ENCODE results near the gene SH3D19.

The SH3D19 gene

GRCh38 chr4:151321586-151321985, 3.8 kb downstream of the SH3D19 start:
- DNase-seq (ENCODE audit: low spot score) = no peak

- DNase-seq (ENCODE audit: low spot score) = no peak
Measured at GRCh38 chr4:151319490-151319889, 5.9 kb downstream of the SH3D19 start.

DNA sequence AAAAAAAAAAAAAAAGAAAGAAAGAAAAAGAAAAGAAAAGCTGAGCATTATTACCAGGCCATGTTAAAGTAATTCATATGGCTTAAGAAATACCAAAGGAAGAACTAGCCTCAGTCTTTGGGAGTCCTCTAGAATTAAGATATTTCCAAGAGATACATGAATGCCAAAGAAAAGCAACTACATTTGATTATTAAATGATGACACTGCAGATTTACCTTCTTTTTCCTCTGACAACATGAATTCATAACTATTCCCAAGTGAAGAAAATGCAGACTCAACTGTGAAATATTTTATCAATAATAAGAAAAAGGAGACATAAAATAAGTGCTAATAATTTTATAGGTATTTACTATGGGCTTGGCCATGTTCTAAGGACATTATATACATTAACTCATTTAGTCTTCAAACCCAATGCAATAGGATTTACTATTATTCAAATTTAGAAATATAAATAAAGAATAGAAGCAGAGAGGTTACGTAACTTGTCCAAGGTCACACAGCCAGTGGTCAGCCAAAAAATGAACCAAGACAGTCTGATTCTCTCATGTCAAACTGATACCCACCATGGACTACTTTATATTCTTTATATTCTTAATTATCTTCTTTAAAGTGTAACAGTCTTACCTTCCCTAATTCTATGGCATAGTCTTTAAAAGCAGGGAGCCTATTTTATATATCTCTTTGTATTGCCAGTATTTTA, 6.9 kb downstream of the SH3D19 start:
- no peak for DNase-seq (ENCODE audit: low spot score)

- DNase-seq (ENCODE audit: low spot score) = no peak
Measured at GRCh38 chr4:151316645-151317044, 8.8 kb downstream of the SH3D19 start.

GRCh38 chr4:151315212-151315886, 10.1 kb downstream of the SH3D19 start:
- DNase-seq (ENCODE audit: low spot score) = no peak

GRCh38 chr4:151314479-151314878, 10.9 kb downstream of the SH3D19 start:
- DNase-seq (ENCODE audit: low spot score) = no peak

- no peak for DNase-seq (ENCODE audit: low spot score)
Measured at GRCh38 chr4:151314010-151314355, 11.4 kb downstream of the SH3D19 start.

DNA sequence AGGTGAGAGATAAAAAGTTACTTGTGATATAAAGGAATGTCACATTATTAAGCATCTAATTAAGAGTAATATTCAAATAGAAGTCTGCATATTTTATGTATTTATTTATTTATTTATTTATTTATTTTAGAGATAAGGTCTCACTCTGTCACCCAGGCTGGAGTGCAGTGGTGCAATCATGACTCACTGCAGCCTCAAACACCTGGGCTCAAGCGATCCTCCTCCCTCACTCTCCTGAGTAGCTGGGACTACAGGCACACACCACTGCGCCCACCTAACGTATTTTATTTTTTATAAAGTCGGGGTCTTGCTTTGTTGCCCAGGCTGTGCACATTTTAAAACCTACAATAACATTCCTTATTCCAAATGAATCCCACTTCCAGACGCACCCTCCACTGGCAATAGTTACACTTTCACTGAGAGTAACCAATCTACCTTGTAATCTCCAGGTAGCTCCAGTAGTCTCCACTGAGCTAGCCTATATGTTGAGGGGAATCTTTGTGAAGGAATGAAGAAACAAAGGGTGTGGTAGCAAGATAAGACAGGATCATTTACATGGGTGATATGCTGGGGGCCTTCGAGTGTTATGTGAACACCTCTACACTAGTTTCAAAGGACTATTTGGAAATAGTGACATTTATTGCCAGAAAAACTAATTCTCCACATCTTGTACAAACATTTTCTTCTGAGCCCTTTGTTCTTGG, 11.9 kb downstream of the SH3D19 start:
- DNase-seq (ENCODE audit: low spot score) = no peak

GRCh38 chr4:151310124-151310728, 15.2 kb downstream of the SH3D19 start:
- no peak for DNase-seq (ENCODE audit: low spot score)

DNA sequence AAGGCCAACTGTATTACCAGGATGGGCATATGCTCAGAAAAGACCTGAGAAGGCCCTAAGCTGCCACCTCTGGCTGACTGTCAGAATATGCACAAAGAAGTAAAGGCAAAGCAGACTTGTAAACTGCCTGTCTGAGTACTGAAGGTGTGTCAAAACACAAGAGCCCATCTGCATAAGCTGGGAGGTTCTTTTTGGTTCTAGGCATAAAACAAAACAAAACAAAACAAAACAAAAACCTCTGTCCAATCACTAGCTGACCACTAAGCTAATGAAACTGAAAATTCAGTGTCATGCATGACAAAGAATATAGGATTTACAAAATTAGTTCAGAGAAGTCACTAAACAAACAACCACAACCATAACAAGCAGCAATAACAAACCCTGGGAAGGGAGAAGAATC, 20.6 kb downstream of the SH3D19 start:
- DNase-seq (ENCODE audit: low spot score) = no peak

DNA sequence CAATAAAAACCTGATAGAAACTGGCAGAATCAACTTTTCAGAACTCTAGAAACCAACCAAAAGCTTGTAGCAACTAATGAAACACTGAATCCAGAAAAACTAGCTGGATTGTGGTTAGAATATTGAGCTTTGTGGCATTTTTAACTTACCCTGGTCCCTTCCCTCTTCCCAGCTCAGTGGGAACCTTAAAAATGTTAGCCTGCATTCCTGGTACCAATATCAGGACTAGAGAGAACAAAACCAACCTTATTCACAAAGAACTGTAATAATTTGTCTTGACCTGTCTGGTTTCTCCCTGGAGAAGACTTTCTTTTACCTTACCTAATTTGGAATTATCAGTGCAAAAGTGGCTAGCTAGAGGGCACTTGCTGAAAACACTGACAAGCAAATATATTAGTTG, 21.2 kb downstream of the SH3D19 start:
- DNase-seq (ENCODE audit: low spot score) = no peak

DNA sequence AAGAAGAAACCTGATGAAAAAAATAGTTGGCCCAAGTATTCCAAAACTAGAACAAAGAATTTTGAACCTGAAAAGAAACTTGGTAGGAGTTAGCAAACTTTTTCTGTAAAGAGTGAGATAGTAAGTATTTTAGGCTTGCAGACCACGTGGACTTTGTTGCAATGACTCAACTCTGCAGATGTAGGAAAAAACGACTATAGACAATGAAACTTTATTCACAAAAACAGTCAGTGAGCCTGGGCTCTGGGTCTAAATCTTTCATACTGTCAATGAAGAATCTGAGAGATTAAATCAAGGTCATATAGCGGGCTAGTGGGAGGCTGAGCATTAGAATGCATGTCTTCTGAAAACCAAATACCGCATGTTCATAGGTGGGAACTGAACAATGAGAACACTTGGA, 23.0 kb downstream of the SH3D19 start:
- no peak for DNase-seq (ENCODE audit: low spot score)

DNA sequence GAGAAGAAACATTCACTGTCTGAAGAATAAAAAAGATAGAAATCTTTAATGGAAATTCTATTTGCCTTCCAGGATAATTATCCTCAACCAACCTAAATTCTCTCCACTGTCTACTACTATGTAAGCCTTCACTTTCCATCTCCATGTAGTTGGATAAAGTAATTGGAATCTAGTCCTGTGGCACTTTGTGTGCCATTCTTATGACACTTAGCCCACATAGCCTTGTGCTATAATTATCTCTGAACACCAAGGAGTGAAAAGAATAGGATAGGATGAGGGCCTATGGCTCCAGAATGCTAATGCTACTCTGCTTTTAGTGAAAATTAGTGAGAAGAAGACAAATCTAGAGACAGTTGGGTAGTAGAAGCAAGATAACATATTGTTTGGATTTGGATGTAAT, 28.2 kb downstream of the SH3D19 start:
- no peak for DNase-seq (ENCODE audit: low spot score)

DNA sequence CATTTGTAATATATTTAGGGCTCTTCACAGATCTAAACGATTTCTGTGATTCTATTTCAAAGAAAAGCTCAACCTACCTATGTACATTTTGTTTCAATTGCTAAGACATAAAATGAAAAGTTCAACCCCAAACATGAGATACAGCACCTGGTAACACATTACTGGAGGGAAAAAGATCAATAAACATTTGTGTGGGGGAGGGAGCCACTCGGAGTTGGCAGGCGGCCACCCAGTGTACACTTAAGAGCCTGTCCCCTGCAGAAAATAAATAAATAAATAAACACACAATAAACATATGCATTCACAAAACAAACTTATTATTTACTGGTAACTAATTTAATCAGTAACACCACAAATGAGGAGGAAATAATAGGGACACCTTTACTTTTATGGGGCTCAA, 29.2 kb downstream of the SH3D19 start:
- no peak for DNase-seq (ENCODE audit: low spot score)

- DNase-seq (ENCODE audit: low spot score) = no peak
Measured at GRCh38 chr4:151294833-151295496, 30.4 kb downstream of the SH3D19 start.

- DNase-seq (ENCODE audit: low spot score) = no peak
Measured at GRCh38 chr4:151292038-151292437, 33.4 kb downstream of the SH3D19 start.

DNA sequence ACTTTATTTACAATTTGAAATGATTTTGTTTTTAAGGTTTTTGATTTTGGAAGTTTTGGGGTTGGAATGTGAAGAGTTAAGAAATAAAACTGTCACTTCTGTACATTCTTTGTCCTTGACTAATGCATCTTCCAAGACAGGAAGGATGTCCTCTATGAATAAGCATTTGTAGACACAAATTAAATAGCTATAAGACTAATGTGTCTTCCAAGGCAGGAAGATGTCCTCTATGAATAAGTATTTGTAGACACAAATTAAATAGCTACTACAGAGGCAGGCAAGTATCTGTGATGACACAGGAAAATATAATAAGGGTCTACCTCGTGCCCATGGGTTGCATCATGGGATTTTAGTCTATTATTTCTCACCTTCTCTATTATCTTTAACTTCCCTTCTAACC, 33.9 kb downstream of the SH3D19 start:
- no peak for DNase-seq (ENCODE audit: low spot score)

GRCh38 chr4:151287409-151287808, 38.0 kb downstream of the SH3D19 start:
- no peak for DNase-seq (ENCODE audit: low spot score)

DNA sequence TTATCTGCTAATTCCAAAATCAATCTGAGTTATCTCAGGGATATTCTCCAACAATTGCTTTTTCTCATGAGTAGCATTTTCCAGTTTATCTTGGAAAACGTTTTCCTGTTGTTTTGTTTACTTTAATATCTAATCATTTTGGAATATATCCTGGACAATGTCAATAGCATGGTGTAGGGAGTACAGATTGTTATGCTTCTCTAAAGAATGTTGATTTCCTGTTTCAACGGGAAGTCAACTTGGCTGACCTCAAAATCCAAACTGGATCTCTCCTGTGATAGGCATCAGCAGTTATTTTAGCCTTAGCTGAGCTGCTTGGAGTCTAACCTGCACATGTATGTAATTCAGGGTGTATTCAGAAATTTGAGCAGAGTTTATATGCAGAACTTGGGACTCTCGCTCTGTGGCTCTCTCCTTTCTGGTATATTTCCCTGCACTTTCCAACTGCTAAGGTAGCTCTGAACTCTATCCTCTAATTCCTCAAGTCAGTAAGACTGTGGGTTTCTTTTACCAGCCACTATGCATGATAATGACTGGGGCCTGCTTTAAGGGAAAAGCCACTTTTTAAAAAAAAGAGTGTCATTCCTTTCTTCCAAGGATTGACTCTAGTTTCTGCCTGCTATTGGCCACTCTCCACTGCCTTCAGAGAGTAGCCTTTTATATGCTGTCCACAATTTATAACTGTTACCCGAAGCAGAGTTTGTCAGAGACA, 40.7 kb downstream of the SH3D19 start:
- no peak for DNase-seq (ENCODE audit: low spot score)

GRCh38 chr4:151276787-151277562, 48.4 kb downstream of the SH3D19 start, which contains the start of gene PRSS48:
Gene PRSS48, plus strand, starts transcription at chr4:151277161. Its CDS starts 12 bp downstream, at chr4:151277173.
- peak; percentile 42 for DNase-seq (ENCODE audit: low spot score)

Data from SK-N-DZ (cell line).